K562 (cell line): ENCODE data around the gene CHRM4. TPM values are rescaled to one million over a fixed set of nuclear protein-coding genes. Genes with fewer than 3 reads are reported as not detected.

Experiments used
- GABPA ChIP-seq: fragments of 200-800 bp; sonication (Bioruptor generic); conservative IDR thresholded peaks from 2 replicates; pipeline ENCODE4 v1.6.1; 2016; ENCODE audit warnings: low read depth, missing genetic modification characterization, missing compliant biosample characterization
- SRF ChIP-seq, 2 experiments: fragments of 250-450, 450-650 bp in 1 of 2; sonication (Bioruptor Pico) in 1 of 2; sonication (generic) in 1 of 2; formaldehyde crosslinking; IDR thresholded peaks; 2 replicates each; pipeline versions ENCODE4 v1.5.0 to v1.5.1; 2020 to 2022; ENCODE audit warnings: mild to moderate bottlenecking in 1 of 2, missing genetic modification reagents in 1 of 2
- UBTF ChIP-seq, 2 experiments: IDR thresholded peaks; 2 replicates each; pipeline ENCODE4 v1.6.1; 2012; ENCODE audit warnings: improper control_type of control experiment in 2 of 2, low read depth in 2 of 2, low read length in 2 of 2, borderline replicate concordance in 1 of 2
- ZBTB7A ChIP-seq: IDR thresholded peaks from 2 replicates; pipeline ENCODE4 v1.6.1; 2011; ENCODE audit warnings: low read depth, mild to moderate bottlenecking, low read length, moderate library complexity, borderline replicate concordance; ENCODE audit not compliant: control insufficient read depth
- ZFX ChIP-seq: sonication (generic); formaldehyde crosslinking; IDR thresholded peaks from 2 replicates; pipeline ENCODE4 v1.8.0; 2022; ENCODE audit warnings: mild to moderate bottlenecking, missing genetic modification reagents, moderate library complexity
- ZNF263 ChIP-seq: sonication (generic); formaldehyde crosslinking; IDR thresholded peaks from 2 replicates; pipeline ENCODE4 v1.8.0; 2022; ENCODE audit warnings: mild to moderate bottlenecking, missing genetic modification reagents, borderline replicate concordance
- polyA plus RNA-seq, 8 experiments: library from polyadenylated mRNA; depleted of rRNA in 4 of 8; stranded (reverse) in 5 of 8; unstranded in 3 of 8; fragments of >200 nt; fragmentation: Nextera tagmentation in 2 of 8; fragmentation: Illumina TruSeq in 1 of 8; extraction: Ambion mirVana in 2 of 8; extraction: Trizol in 1 of 8; gene quantifications; 2 replicates each; pipeline versions ENCODE4 v1.2.1 to v1.2.3, GENCODE V29; 2011 to 2014; ENCODE audit warnings: inconsistent platforms in 1 of 8, missing spikeins in 1 of 8
- total RNA-seq, 7 experiments: library from RNA; depleted of rRNA in 6 of 7; stranded (reverse); fragments of >200 nt in 6 of 7; fragmentation: Illumina TruSeq in 2 of 7; extraction: Trizol in 2 of 7; gene quantifications; 2 replicates each; pipeline versions ENCODE4 v1.2.1 to v1.2.3, GENCODE V29; 2011 to 2021; ENCODE audit warnings: low replicate concordance in 1 of 7
- TF ChIP-seq, protein P1 (sequence below): fragments of 450-650 bp; IDR thresholded peaks from 2 replicates; pipeline ENCODE4 v1.6.1; 2017; ENCODE audit warnings: antibody characterized with exemption, mild to moderate bottlenecking
- TF ChIP-seq, protein P2 (sequence below): sonication (generic); formaldehyde crosslinking; IDR thresholded peaks from 2 replicates; pipeline ENCODE4 v1.8.1; 2023; ENCODE audit warnings: mild to moderate bottlenecking, missing genetic modification reagents

CHRM4 gene
- total and polyA plus RNA-seq, 9 of the 15 experiments (the other 6 are each of a cell fraction or from before 2014, with no cell fraction given) = 0.22 to 1.3 (median 0.40) TPM; not detected in 2

- TF ChIP-seq, protein P1, sequence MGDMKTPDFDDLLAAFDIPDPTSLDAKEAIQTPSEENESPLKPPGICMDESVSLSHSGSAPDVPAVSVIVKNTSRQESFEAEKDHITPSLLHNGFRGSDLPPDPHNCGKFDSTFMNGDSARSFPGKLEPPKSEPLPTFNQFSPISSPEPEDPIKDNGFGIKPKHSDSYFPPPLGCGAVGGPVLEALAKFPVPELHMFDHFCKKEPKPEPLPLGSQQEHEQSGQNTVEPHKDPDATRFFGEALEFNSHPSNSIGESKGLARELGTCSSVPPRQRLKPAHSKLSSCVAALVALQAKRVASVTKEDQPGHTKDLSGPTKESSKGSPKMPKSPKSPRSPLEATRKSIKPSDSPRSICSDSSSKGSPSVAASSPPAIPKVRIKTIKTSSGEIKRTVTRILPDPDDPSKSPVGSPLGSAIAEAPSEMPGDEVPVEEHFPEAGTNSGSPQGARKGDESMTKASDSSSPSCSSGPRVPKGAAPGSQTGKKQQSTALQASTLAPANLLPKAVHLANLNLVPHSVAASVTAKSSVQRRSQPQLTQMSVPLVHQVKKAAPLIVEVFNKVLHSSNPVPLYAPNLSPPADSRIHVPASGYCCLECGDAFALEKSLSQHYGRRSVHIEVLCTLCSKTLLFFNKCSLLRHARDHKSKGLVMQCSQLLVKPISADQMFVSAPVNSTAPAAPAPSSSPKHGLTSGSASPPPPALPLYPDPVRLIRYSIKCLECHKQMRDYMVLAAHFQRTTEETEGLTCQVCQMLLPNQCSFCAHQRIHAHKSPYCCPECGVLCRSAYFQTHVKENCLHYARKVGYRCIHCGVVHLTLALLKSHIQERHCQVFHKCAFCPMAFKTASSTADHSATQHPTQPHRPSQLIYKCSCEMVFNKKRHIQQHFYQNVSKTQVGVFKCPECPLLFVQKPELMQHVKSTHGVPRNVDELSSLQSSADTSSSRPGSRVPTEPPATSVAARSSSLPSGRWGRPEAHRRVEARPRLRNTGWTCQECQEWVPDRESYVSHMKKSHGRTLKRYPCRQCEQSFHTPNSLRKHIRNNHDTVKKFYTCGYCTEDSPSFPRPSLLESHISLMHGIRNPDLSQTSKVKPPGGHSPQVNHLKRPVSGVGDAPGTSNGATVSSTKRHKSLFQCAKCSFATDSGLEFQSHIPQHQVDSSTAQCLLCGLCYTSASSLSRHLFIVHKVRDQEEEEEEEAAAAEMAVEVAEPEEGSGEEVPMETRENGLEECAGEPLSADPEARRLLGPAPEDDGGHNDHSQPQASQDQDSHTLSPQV = peak; percentile 33; the same call in 1 of the 2 replicates
- TF ChIP-seq ZFX (CRISPR knock-in tag) = 0 out of 2 replicates have a peak, but pooled peaks have one; percentile 42
- TF ChIP-seq GABPA (tag) = 0 out of 2 replicates have a peak, but pooled peaks have one; percentile 2
- TF ChIP-seq, protein P2, sequence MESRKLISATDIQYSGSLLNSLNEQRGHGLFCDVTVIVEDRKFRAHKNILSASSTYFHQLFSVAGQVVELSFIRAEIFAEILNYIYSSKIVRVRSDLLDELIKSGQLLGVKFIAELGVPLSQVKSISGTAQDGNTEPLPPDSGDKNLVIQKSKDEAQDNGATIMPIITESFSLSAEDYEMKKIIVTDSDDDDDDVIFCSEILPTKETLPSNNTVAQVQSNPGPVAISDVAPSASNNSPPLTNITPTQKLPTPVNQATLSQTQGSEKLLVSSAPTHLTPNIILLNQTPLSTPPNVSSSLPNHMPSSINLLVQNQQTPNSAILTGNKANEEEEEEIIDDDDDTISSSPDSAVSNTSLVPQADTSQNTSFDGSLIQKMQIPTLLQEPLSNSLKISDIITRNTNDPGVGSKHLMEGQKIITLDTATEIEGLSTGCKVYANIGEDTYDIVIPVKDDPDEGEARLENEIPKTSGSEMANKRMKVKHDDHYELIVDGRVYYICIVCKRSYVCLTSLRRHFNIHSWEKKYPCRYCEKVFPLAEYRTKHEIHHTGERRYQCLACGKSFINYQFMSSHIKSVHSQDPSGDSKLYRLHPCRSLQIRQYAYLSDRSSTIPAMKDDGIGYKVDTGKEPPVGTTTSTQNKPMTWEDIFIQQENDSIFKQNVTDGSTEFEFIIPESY (CRISPR knock-in tag) = peak; percentile 54; the same call in 1 of the 2 replicates
- TF ChIP-seq SRF (CRISPR knock-in tag; IDR thresholded peaks at IDR 0.05) = peak in 1 of 2 experiments; percentile 29; a peak in 1 of 4 replicates
- TF ChIP-seq UBTF (IDR thresholded peaks at IDR 0.05; ENCODE audit: borderline replicate concordance in 1 of 2, low read depth in 2 of 2, low read length in 2 of 2) = peak; percentile 44 to 64; a peak in 1 of 4 replicates
- peak; percentile 31; the same call in 1 of the 2 replicates for TF ChIP-seq ZNF263 (CRISPR knock-in tag)
- peak; percentile 63; the same call in 1 of the 2 replicates for TF ChIP-seq ZBTB7A
Observed at GRCh38 chr11:46379482-46380293, 11.9 kb downstream of the CHRM4 start (continued).
